Fibroblast of lung (primary cell): Measurements from ENCODE around the gene ANAPC2. TPM values are rescaled to one million over a fixed set of nuclear protein-coding genes. Genes with fewer than 3 reads are reported as not detected.

ENCODE experiments used
- DNase-seq, 2 donors: peaks; one replicate each; pipeline versions ENCODE4 v3.0.0 to v3.0.0-alpha.2; 2010; ENCODE audit warnings: low read depth in 2 of 2
- H2AFZ ChIP-seq: 2 replicates; pipeline ENCODE4 v1.5.1; 2012; ENCODE audit warnings: low read length, control low read depth, inconsistent platforms
- H3K27ac ChIP-seq: 2 replicates; pipeline ENCODE4 v1.5.1; 2011; ENCODE audit warnings: low read length, control low read depth; ENCODE audit not compliant: insufficient read depth
- H3K27me3 ChIP-seq: 2 replicates; pipeline ENCODE4 v1.5.1; 2011; ENCODE audit warnings: mild to moderate bottlenecking, low read length; ENCODE audit not compliant: control insufficient read depth, insufficient read depth
- H3K36me3 ChIP-seq: 2 replicates; pipeline ENCODE4 v1.5.1; 2011; ENCODE audit warnings: low read length; ENCODE audit not compliant: control insufficient read depth, insufficient read depth
- H3K4me1 ChIP-seq: 2 replicates; pipeline ENCODE4 v1.5.1; 2011; ENCODE audit warnings: low read length; ENCODE audit not compliant: control insufficient read depth, insufficient read depth; ENCODE audit errors: extremely low read depth
- H3K4me2 ChIP-seq: 2 replicates; pipeline ENCODE4 v1.5.1; 2011; ENCODE audit warnings: low read length, control low read depth; ENCODE audit not compliant: insufficient read depth; ENCODE audit errors: extremely low read depth
- H3K4me3 ChIP-seq, 4 experiments: fragments of 200-600 bp in 1 of 4; sonication (generic) in 1 of 4; replicated peaks in 1 of 4; 2 replicates each; pipeline ENCODE4 v1.5.1; 2011 to 2016; ENCODE audit warnings: low read length in 4 of 4, low read depth in 3 of 4, mild to moderate bottlenecking in 3 of 4, control low read depth in 2 of 4, inconsistent platforms in 1 of 4, mixed read lengths in 1 of 4; ENCODE audit not compliant: insufficient read depth in 1 of 4; ENCODE audit errors: control extremely low read depth in 1 of 4
- H3K79me2 ChIP-seq: 2 replicates; pipeline ENCODE4 v1.5.1; 2012; ENCODE audit warnings: mild to moderate bottlenecking, low read length, inconsistent platforms; ENCODE audit not compliant: control insufficient read depth, insufficient read depth
- H3K9ac ChIP-seq: 2 replicates; pipeline ENCODE4 v1.5.1; 2011; ENCODE audit warnings: mild to moderate bottlenecking, low read length, control low read depth; ENCODE audit not compliant: insufficient read depth
- H3K9me3 ChIP-seq: 2 replicates; pipeline ENCODE4 v1.5.1; 2012; ENCODE audit warnings: low read depth, low read length; ENCODE audit not compliant: control insufficient read depth, insufficient read depth
- H4K20me1 ChIP-seq: 2 replicates; pipeline ENCODE4 v1.5.1; 2011; ENCODE audit warnings: low read length; ENCODE audit not compliant: control insufficient read depth, insufficient read depth; ENCODE audit errors: extremely low read depth
- CTCF ChIP-seq, 2 donors: IDR thresholded peaks in 1 of 2; conservative IDR thresholded peaks in 1 of 2; 1 replicate in 1 of 2; 2 replicates in 1 of 2; pipeline ENCODE4 v1.5.1; 2011 to 2012; ENCODE audit warnings: low read length in 2 of 2, control low read depth in 1 of 2, inconsistent platforms in 1 of 2, low read depth in 1 of 2, mild to moderate bottlenecking in 1 of 2
- EZH2 ChIP-seq: IDR thresholded peaks from 2 replicates; pipeline ENCODE4 v1.5.1; 2012; ENCODE audit warnings: low read length, control low read depth, mild to moderate bottlenecking; ENCODE audit errors: missing control alignments
- polyA plus RNA-seq, 2 donors: library from polyadenylated mRNA; depleted of rRNA in 1 of 2; stranded (reverse) in 1 of 2; unstranded in 1 of 2; fragments of >200 nt; gene quantifications; 2 replicates each; pipeline ENCODE4 v1.2.1, GENCODE V29; 2011 to 2012; ENCODE audit warnings: missing spikeins in 1 of 2
- total RNA-seq: library from RNA; depleted of rRNA; stranded (reverse); fragments of >200 nt; gene quantifications from 2 replicates; pipeline ENCODE4 v1.2.1, GENCODE V29; 2014

Gene ANAPC2
- total and polyA plus RNA-seq, 2 donors (not counting 1 experiment from before 2014, with no cell fraction given), result 9.1 to 18.0 TPM

DNA sequence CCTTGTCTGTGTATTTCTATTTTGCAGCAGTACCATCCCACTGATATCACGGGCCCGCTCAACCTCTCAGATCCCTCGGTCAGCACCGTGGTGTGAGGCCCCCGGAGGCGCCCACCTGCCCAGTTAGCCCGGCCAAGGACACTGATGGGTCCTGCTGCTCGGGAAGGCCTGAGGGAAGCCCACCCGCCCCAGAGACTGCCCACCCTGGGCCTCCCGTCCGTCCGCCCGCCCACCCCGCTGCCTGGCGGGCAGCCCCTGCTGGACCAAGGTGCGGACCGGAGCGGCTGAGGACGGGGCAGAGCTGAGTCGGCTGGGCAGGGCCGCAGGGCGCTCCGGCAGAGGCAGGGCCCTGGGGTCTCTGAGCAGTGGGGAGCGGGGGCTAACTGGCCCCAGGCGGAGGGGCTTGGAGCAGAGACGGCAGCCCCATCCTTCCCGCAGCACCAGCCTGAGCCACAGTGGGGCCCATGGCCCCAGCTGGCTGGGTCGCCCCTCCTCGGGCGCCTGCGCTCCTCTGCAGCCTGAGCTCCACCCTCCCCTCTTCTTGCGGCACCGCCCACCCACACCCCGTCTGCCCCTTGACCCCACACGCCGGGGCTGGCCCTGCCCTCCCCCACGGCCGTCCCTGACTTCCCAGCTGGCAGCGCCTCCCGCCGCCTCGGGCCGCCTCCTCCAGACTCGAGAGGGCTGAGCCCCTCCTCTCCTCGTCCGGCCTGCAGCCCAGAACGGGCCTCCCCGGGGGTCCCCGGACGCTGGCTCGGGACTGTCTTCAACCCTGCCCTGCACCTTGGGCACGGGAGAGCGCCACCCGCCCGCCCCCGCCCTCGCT lies 20.4 kb downstream of the ANAPC2 start:
- no peaks in the 10 kb centered on the region for H3K79me2 ChIP-seq
- peak in 1 of 2 donors; percentile 39 for DNase-seq
- TF ChIP-seq CTCF (conservative IDR thresholded peaks at IDR 0.05 in 1 of 2, IDR thresholded peaks at IDR 0.05 in 1 of 2; ENCODE audit: low read depth in 1 of 2, low read length in 2 of 2) (no peak), EZH2 (peak; percentile 81)
- H3K4me2 ChIP-seq, result no peak overlapping the region
- no peak overlapping the region for H3K9ac ChIP-seq
- no peaks in the 10 kb centered on the region for H3K4me1 ChIP-seq
- no peak overlapping the region for H3K4me3 ChIP-seq
- no peaks in the 10 kb centered on the region for H3K9me3 ChIP-seq
- peaks cover 46% of the 10 kb centered on the region for H3K27me3 ChIP-seq
- H4K20me1 ChIP-seq, result no peaks in the 10 kb centered on the region
- no peaks in the 10 kb centered on the region for H3K36me3 ChIP-seq
- H3K27ac ChIP-seq, result no peak overlapping the region
- H2AFZ ChIP-seq, result no peak overlapping the region

GRCh38 chr9:137167277-137167746 lies 21.0 kb downstream of the ANAPC2 start:
- no peaks in the 10 kb centered on the region for H3K36me3 ChIP-seq

More at GRCh38 chr9:137167277-137167746, 21.0 kb downstream of the ANAPC2 start:
- no peak overlapping the region for H3K4me2 ChIP-seq
- H3K27ac ChIP-seq, result no peak overlapping the region
- no peak overlapping the region for H3K9ac ChIP-seq
- H3K4me1 ChIP-seq, result no peaks in the 10 kb centered on the region
- H2AFZ ChIP-seq, result no peak overlapping the region
- no peak for DNase-seq
- TF ChIP-seq CTCF (conservative IDR thresholded peaks at IDR 0.05 in 1 of 2, IDR thresholded peaks at IDR 0.05 in 1 of 2; ENCODE audit: low read depth in 1 of 2, low read length in 2 of 2) (no peak), EZH2 (no peak)
- H3K79me2 ChIP-seq, result no peaks in the 10 kb centered on the region
- peaks cover 50% of the 10 kb centered on the region for H3K27me3 ChIP-seq
- no peaks in the 10 kb centered on the region for H3K9me3 ChIP-seq
- H3K4me3 ChIP-seq, result no peak overlapping the region
- no peaks in the 10 kb centered on the region for H4K20me1 ChIP-seq
